ENCODE results near the gene PLXND1. TPM values are rescaled to one million over a fixed set of nuclear protein-coding genes. Genes with fewer than 3 reads are reported as not detected.

The PLXND1 gene
- total RNA-seq, 1 donor from 2014 or later = 96.5 TPM

GRCh38 chr3:129521611-129522010 lies 84.9 kb downstream of the PLXND1 start:
- no peak overlapping the region for H3K4me3 ChIP-seq
- peaks cover 0 to 15% of the 10 kb centered on the region in 2 donors for H3K36me3 ChIP-seq
- no peaks in the 10 kb centered on the region for H3K9me3 ChIP-seq
- intact Hi-C loops (cut with DNase I) = no loop called here
- H3K27ac ChIP-seq = no peak overlapping the region
- TF ChIP-seq, protein P1, sequence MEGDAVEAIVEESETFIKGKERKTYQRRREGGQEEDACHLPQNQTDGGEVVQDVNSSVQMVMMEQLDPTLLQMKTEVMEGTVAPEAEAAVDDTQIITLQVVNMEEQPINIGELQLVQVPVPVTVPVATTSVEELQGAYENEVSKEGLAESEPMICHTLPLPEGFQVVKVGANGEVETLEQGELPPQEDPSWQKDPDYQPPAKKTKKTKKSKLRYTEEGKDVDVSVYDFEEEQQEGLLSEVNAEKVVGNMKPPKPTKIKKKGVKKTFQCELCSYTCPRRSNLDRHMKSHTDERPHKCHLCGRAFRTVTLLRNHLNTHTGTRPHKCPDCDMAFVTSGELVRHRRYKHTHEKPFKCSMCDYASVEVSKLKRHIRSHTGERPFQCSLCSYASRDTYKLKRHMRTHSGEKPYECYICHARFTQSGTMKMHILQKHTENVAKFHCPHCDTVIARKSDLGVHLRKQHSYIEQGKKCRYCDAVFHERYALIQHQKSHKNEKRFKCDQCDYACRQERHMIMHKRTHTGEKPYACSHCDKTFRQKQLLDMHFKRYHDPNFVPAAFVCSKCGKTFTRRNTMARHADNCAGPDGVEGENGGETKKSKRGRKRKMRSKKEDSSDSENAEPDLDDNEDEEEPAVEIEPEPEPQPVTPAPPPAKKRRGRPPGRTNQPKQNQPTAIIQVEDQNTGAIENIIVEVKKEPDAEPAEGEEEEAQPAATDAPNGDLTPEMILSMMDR (IDR thresholded peaks at IDR 0.05) = no peak
- TF ChIP-seq POLR2A (IDR thresholded peaks at IDR 0.05) = no peak
- no peak for TF ChIP-seq POLR2AphosphoS5 (IDR thresholded peaks at IDR 0.05; ENCODE audit: insufficient read depth in 1 of 2, low read depth in 1 of 2)
- no peaks in the 10 kb centered on the region for H3K27me3 ChIP-seq
- no peak for DNase-seq (ENCODE audit: extremely low spot score in 2 of 2)
- peaks cover 6% of the 10 kb centered on the region for H3K4me1 ChIP-seq

DNA sequence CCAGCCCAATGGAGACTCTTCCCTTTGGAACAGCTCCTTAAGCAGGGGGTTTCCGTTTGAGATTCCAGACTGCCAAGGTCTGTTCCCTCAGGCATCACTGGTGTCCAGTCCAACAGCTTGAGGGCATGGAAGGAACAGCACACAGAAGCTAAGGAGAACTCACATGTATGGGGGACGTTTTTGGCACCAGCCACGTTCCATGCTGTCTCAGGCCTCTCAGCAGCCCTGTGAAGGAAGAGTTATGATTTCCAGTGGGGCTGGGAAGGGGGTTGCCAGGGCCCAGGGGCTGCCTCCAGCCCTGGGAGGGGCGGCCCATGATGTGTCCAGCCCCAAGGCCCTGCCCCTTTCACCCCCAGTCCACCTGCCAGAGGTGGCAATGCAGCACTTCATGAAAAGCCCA lies 85.5 kb downstream of the PLXND1 start:
- H3K27ac ChIP-seq = no peak overlapping the region
- intact Hi-C loops (cut with DNase I) = no loop called here
- peaks cover 6% of the 10 kb centered on the region for H3K4me1 ChIP-seq
- H3K9me3 ChIP-seq = no peaks in the 10 kb centered on the region
- no peak overlapping the region for H3K4me3 ChIP-seq
- TF ChIP-seq POLR2A (IDR thresholded peaks at IDR 0.05) = no peak
- TF ChIP-seq, protein P1 (IDR thresholded peaks at IDR 0.05) = no peak
- TF ChIP-seq POLR2AphosphoS5 (IDR thresholded peaks at IDR 0.05; ENCODE audit: insufficient read depth in 1 of 2, low read depth in 1 of 2) = no peak
- no peaks in the 10 kb centered on the region for H3K27me3 ChIP-seq
- no peak for DNase-seq (ENCODE audit: extremely low spot score in 2 of 2)
- H3K36me3 ChIP-seq = peaks cover 0 to 15% of the 10 kb centered on the region in 2 donors

DNA sequence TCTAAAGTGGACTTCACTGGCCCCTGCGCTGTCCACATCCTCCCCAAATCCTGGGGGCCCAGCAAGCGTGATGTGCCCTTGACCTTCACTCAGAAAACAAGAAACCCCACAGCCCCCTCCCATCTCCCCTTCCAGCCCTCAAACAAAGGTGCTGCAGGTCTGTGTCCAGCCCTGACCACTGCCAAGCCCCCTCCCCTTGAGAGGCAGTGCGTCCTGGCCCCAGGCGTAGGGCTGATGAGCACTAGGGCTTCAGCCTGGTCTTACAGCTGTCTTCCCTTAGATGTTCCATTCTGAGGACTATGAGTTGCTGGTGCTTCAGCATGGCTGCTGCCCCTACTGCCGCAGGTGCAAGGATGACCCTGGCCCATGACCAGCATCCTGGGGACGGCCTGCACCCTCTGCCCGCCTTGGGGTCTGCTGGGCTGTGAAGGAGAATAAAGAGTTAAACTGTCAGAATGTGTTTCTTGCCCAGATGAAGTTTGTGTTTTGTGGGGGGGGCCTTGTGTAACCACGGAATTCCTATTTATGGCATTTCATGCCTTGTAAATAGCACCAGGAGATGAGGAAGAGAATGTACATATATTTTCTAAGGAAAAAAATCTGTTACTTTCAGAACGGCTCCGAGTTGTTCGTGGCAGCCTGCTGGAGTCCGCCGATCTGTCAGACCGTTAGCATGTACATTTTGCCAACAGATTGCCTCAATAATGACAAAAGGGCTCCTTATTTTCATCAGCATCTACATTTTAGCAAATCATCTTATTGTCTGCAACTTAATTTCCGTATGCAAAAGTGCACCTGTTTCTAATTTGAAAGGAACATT lies 86.4 kb downstream of the PLXND1 start:
- no peak overlapping the region for H3K4me3 ChIP-seq
- intact Hi-C loops (cut with DNase I) = no loop called here
- DNase-seq (ENCODE audit: extremely low spot score in 2 of 2) = no peak
- H3K9me3 ChIP-seq = no peaks in the 10 kb centered on the region
- TF ChIP-seq POLR2AphosphoS5 (IDR thresholded peaks at IDR 0.05; ENCODE audit: insufficient read depth in 1 of 2, low read depth in 1 of 2) (no peak), POLR2A (IDR thresholded peaks at IDR 0.05) (no peak)
- TF ChIP-seq, protein P1 (IDR thresholded peaks at IDR 0.05) = no peak
- peaks cover 6% of the 10 kb centered on the region for H3K4me1 ChIP-seq
- H3K27me3 ChIP-seq = no peaks in the 10 kb centered on the region
- peaks cover 0 to 15% of the 10 kb centered on the region in 2 donors for H3K36me3 ChIP-seq
- no peak overlapping the region for H3K27ac ChIP-seq

- H3K27ac ChIP-seq = no peak overlapping the region
- no peaks in the 10 kb centered on the region for H3K9me3 ChIP-seq
- peaks cover 6% of the 10 kb centered on the region for H3K4me1 ChIP-seq
- H3K4me3 ChIP-seq = no peak overlapping the region
- intact Hi-C loops (cut with DNase I) = no loop called here
- TF ChIP-seq POLR2AphosphoS5 (IDR thresholded peaks at IDR 0.05; ENCODE audit: insufficient read depth in 1 of 2, low read depth in 1 of 2) = no peak
- TF ChIP-seq POLR2A (IDR thresholded peaks at IDR 0.05) = no peak
- TF ChIP-seq, protein P1 (IDR thresholded peaks at IDR 0.05) = no peak
- no peaks in the 10 kb centered on the region for H3K27me3 ChIP-seq
- DNase-seq (ENCODE audit: extremely low spot score in 2 of 2) = no peak
- H3K36me3 ChIP-seq = peaks cover 0 to 19% of the 10 kb centered on the region in 2 donors
Observed at GRCh38 chr3:129519449-129519848, 87.0 kb downstream of the PLXND1 start.

- TF ChIP-seq, protein P1 (IDR thresholded peaks at IDR 0.05) = no peak
- no peak for TF ChIP-seq POLR2A (IDR thresholded peaks at IDR 0.05)
- no peak for TF ChIP-seq POLR2AphosphoS5 (IDR thresholded peaks at IDR 0.05; ENCODE audit: insufficient read depth in 1 of 2, low read depth in 1 of 2)
Observed at GRCh38 chr3:129518581-129518980, 87.9 kb downstream of the PLXND1 start.

More at GRCh38 chr3:129518581-129518980, 87.9 kb downstream of the PLXND1 start:
- Histone ChIP-seq H3K9me3 (no peaks in the 10 kb centered on the region), H3K27ac (no peak overlapping the region), H3K4me3 (no peak overlapping the region), H3K36me3 (peaks cover 0 to 23% of the 10 kb centered on the region in 2 donors), H3K27me3 (no peaks in the 10 kb centered on the region), H3K4me1 (peaks cover 6% of the 10 kb centered on the region)
- DNase-seq (ENCODE audit: extremely low spot score in 2 of 2) = no peak
- intact Hi-C loops (cut with DNase I) = no loop called here
